ENCODE measurements around the gene ARL3.

DNA sequence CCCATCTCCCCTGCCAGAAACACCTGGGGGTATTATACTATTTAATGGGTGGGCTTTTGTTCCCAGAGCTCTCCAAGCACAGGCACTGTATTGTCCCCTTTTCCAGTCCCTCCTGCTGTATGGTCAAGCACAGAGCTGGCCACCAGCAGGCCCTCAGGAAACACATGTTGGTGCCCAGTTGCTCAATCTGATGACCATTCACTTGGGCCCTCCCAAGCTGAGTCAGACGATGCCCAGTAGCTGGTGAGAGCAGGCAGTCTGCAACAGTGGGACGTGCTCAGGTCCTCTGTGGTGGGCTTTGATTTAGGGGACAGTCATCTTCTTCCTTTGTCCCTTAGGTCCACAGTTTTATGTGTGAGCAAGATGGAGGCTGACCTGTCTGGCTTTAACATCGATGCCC lies 12.1 kb upstream of the ARL3 start:
- TF ChIP-seq, protein P1, sequence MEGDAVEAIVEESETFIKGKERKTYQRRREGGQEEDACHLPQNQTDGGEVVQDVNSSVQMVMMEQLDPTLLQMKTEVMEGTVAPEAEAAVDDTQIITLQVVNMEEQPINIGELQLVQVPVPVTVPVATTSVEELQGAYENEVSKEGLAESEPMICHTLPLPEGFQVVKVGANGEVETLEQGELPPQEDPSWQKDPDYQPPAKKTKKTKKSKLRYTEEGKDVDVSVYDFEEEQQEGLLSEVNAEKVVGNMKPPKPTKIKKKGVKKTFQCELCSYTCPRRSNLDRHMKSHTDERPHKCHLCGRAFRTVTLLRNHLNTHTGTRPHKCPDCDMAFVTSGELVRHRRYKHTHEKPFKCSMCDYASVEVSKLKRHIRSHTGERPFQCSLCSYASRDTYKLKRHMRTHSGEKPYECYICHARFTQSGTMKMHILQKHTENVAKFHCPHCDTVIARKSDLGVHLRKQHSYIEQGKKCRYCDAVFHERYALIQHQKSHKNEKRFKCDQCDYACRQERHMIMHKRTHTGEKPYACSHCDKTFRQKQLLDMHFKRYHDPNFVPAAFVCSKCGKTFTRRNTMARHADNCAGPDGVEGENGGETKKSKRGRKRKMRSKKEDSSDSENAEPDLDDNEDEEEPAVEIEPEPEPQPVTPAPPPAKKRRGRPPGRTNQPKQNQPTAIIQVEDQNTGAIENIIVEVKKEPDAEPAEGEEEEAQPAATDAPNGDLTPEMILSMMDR (IDR thresholded peaks at IDR 0.05; ENCODE audit: insufficient read depth, low read depth, low read length): no peak
- TF ChIP-seq EZH2 (IDR thresholded peaks at IDR 0.05; ENCODE audit: insufficient read depth, low read length): no peak

Data from astrocyte (in vitro differentiated cells and primary cell).